ENCODE results near the gene SLC24A4. TPM values are rescaled to one million over a fixed set of nuclear protein-coding genes. Genes with fewer than 3 reads are reported as not detected.

The SLC24A4 gene
- total RNA-seq, 1 experiment from 2014 or later = not detected

DNA sequence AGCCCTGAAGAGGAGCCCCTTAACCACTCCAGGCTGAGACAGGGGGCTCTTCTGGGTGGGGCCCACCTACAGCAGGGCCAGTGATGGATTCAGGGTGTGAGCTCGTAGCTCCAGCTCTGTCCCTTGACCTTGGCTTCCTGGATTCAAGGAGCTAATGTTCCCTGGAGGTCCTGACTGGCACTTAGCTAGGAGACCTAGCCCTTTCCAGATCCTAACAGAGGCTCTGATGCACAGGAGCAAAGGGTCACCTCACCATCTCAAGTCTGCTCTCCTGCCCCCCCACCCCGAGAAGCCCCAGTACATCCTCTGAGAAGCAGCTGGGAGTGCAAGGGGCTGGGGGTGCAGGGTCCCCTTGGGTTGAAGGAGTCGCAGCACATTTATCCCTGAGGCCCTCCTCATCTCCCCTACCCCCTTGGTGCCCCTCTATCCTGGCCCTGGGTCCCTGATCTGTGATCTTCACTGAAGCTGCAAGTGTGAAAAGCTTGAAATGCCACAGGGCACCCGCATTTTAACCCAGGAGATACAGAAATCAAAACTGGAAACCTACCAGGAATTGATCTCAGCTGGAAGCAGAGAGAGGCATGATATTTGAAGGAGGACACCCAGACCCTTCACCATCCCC is 193.5 kb downstream of the SLC24A4 start:
- peaks cover 35% of the 10 kb centered on the region for H3K79me2 ChIP-seq (ENCODE audit: low read length)

DNA sequence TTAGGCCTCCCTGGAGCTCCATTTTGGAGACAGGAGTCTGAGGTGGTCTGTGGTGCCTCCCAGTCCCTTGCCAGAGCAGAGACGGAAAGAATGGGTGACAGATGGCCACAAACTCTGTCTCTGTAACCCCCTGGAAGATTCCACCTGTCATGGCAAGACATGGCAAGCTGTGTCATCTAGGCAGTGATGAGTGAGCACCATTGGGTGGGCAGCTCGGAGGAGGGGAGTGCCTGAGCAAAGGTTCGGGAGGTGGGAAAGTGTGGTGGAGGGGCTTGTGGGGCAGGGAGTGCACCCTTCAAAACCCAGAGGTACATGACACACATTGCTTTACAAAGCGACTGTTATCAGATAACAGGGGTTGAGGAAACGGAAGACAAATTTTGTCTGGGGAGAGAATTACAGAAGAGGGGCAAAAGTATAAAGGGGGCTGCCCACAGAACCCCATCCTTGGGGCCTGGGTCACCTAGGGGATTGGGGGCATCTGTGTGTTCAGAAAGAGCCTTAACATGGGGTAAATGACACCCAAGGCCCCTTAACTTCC is 194.1 kb downstream of the SLC24A4 start:
- Histone ChIP-seq H3K27ac (ENCODE audit: low read length) (no peak overlapping the region), H4K20me1 (ENCODE audit: low read length) (no peaks in the 10 kb centered on the region), H3K4me2 (ENCODE audit: low read length) (no peak overlapping the region), H2AFZ (ENCODE audit: low read length) (no peak overlapping the region), H3K27me3 (ENCODE audit: low read length) (no peaks in the 10 kb centered on the region), H3K79me2 (ENCODE audit: low read length) (peaks cover 35% of the 10 kb centered on the region), H3K9ac (ENCODE audit: low read length) (no peak overlapping the region), H3K9me3 (ENCODE audit: low read length) (no peaks in the 10 kb centered on the region), H3K36me3 (ENCODE audit: low read depth, low read length) (no peaks in the 10 kb centered on the region), H3K4me3 (ENCODE audit: low read length) (no peak overlapping the region), H3K4me1 (ENCODE audit: insufficient read depth, low read length) (peaks cover 14% of the 10 kb centered on the region), H3K9me2 (replicated peaks; ENCODE audit: low read length) (no peaks in the 10 kb centered on the region), H3F3A (ENCODE audit: low read length, unreplicated experiment) (no peaks in the 10 kb centered on the region)
- DNase-seq (no peak), ATAC-seq (no peak)
- intact Hi-C loops (cut with micrococcal nuclease) = no loop called here
- no TSS peak for BruUV-seq (replicated peaks)
- ChIA-PET CTCF (no interaction called here), POLR2A (ENCODE audit: unreplicated experiment) (no interaction called here)
- TF ChIP-seq, protein P1, sequence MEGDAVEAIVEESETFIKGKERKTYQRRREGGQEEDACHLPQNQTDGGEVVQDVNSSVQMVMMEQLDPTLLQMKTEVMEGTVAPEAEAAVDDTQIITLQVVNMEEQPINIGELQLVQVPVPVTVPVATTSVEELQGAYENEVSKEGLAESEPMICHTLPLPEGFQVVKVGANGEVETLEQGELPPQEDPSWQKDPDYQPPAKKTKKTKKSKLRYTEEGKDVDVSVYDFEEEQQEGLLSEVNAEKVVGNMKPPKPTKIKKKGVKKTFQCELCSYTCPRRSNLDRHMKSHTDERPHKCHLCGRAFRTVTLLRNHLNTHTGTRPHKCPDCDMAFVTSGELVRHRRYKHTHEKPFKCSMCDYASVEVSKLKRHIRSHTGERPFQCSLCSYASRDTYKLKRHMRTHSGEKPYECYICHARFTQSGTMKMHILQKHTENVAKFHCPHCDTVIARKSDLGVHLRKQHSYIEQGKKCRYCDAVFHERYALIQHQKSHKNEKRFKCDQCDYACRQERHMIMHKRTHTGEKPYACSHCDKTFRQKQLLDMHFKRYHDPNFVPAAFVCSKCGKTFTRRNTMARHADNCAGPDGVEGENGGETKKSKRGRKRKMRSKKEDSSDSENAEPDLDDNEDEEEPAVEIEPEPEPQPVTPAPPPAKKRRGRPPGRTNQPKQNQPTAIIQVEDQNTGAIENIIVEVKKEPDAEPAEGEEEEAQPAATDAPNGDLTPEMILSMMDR (conservative IDR thresholded peaks at IDR 0.05; ENCODE audit: low read depth, low read length) = no peak
- TF ChIP-seq EZH2 (IDR thresholded peaks at IDR 0.05; ENCODE audit: low read length, unreplicated experiment) (no peak), EZH2phosphoT487 (IDR thresholded peaks at IDR 0.05; ENCODE audit: borderline replicate concordance, low read length) (no peak)

More for the DNA sequence above, 193.5 kb downstream of the SLC24A4 start:
- H3K4me1 ChIP-seq (ENCODE audit: insufficient read depth, low read length) = peaks cover 20% of the 10 kb centered on the region
- no peaks in the 10 kb centered on the region for H4K20me1 ChIP-seq (ENCODE audit: low read length)
- H3K27ac ChIP-seq (ENCODE audit: low read length) = no peak overlapping the region
- H2AFZ ChIP-seq (ENCODE audit: low read length) = no peak overlapping the region
- no peak for ATAC-seq
- H3K9me3 ChIP-seq (ENCODE audit: low read length) = no peaks in the 10 kb centered on the region
- ChIA-PET POLR2A (ENCODE audit: unreplicated experiment) (no interaction called here), CTCF (no interaction called here)
- TF ChIP-seq, protein P1 (conservative IDR thresholded peaks at IDR 0.05; ENCODE audit: low read depth, low read length) = no peak
- TF ChIP-seq EZH2 (IDR thresholded peaks at IDR 0.05; ENCODE audit: low read length, unreplicated experiment) (no peak), EZH2phosphoT487 (IDR thresholded peaks at IDR 0.05; ENCODE audit: borderline replicate concordance, low read length) (no peak)
- H3K9me2 ChIP-seq (replicated peaks; ENCODE audit: low read length) = no peaks in the 10 kb centered on the region
- H3K36me3 ChIP-seq (ENCODE audit: low read depth, low read length) = no peaks in the 10 kb centered on the region
- no peaks in the 10 kb centered on the region for H3F3A ChIP-seq (ENCODE audit: low read length, unreplicated experiment)
- intact Hi-C loops (cut with micrococcal nuclease) = no loop called here
- DNase-seq = no peak
- no TSS peak for BruUV-seq (replicated peaks)
- H3K4me3 ChIP-seq (ENCODE audit: low read length) = no peak overlapping the region
- no peak overlapping the region for H3K9ac ChIP-seq (ENCODE audit: low read length)
- no peak overlapping the region for H3K4me2 ChIP-seq (ENCODE audit: low read length)
- no peaks in the 10 kb centered on the region for H3K27me3 ChIP-seq (ENCODE audit: low read length)

DNA sequence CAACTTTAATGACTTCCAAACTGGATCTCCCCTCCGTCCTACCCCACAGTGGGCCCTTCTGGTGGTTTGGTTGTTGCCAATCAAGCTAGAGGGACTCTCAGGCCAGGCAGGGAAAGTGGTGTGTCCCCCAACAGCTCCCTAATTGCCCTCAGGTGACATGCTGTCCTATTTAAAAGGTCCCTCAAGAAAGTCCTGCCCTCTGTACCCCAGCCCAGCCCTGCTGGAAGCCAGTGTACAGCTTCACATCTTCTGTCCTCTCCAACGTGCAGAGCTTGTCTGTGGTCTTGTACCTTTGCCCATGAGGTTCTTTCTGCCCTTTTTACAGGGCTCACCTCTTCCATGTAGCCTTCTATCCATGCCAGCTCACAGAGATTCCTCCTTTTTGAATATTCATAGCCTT is 194.8 kb downstream of the SLC24A4 start:
- Histone ChIP-seq H3K4me3 (ENCODE audit: low read length) (no peak overlapping the region), H3K79me2 (ENCODE audit: low read length) (peaks cover 30% of the 10 kb centered on the region), H3K27me3 (ENCODE audit: low read length) (no peaks in the 10 kb centered on the region), H3K9me3 (ENCODE audit: low read length) (no peaks in the 10 kb centered on the region), H3K27ac (ENCODE audit: low read length) (no peak overlapping the region), H3K4me2 (ENCODE audit: low read length) (no peak overlapping the region), H2AFZ (ENCODE audit: low read length) (no peak overlapping the region), H3K36me3 (ENCODE audit: low read depth, low read length) (no peaks in the 10 kb centered on the region), H3F3A (ENCODE audit: low read length, unreplicated experiment) (no peaks in the 10 kb centered on the region), H3K9me2 (replicated peaks; ENCODE audit: low read length) (no peaks in the 10 kb centered on the region), H4K20me1 (ENCODE audit: low read length) (no peaks in the 10 kb centered on the region), H3K9ac (ENCODE audit: low read length) (no peak overlapping the region), H3K4me1 (ENCODE audit: insufficient read depth, low read length) (peaks cover 7% of the 10 kb centered on the region; the same call in 1 of the 2 replicates)
- ATAC-seq (no peak), DNase-seq (no peak)
- ChIA-PET POLR2A (ENCODE audit: unreplicated experiment) (no interaction called here), CTCF (no interaction called here)
- TF ChIP-seq, protein P1 (conservative IDR thresholded peaks at IDR 0.05; ENCODE audit: low read depth, low read length) = no peak
- TF ChIP-seq EZH2phosphoT487 (IDR thresholded peaks at IDR 0.05; ENCODE audit: borderline replicate concordance, low read length) = no peak
- TF ChIP-seq EZH2 (IDR thresholded peaks at IDR 0.05; ENCODE audit: low read length, unreplicated experiment) = no peak
- BruUV-seq (replicated peaks) = no TSS peak
- intact Hi-C loops (cut with micrococcal nuclease) = no loop called here
